ENCODE data around the gene ZFP62. TPM values are rescaled to one million over a fixed set of nuclear protein-coding genes. Genes with fewer than 3 reads are reported as not detected.

ZFP62 gene
- total and polyA plus RNA-seq, 7 experiments from 2014 or later = 24.9 to 80.4 (median 31.5) TPM

DNA sequence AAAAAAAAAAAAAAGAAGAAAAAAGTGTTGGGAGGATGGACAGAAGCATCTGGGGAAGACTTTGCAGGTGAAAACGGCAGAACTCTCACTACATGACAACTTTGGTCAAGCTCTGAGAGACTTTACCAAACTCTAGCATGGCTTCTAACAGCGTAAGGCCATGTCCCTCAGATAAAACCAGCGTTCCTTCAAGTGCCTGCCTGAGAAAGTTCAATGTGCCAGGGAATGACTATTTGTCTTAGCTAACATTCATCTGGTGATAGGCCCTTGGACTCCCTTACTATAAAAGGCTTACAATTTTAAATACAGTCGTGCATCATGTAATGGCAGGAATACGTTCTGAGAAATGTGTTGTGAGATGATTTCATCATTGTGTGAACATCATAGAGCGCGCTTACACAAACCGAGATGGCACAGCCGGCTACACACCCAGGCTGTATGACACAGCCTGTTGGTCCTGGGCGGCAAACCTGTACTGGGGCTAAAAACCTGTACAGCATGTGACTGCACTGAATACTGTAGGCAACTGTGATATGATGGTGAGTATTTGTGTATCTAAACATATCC is 14.9 kb upstream of the ZFP62 start:
- H3K27ac ChIP-seq (ENCODE audit: low read depth, low read length) = no peak overlapping the region
- ChIA-PET CTCF (no interaction called here), POLR2A (interaction anchor here (0.7 kb wide), 1 partner anchor 80 kb away, joined by 3 read pairs; no protein-coding TSS in a partner anchor)
- DNase-seq = no peak
- H3K4me3 ChIP-seq (ENCODE audit: low read length) = no peak overlapping the region
- no peak overlapping the region for H3K4me3 Mint-ChIP-seq
- H3K4me1 Mint-ChIP-seq = peaks cover 0 to 8% (median 0%) of the 10 kb centered on the region in 7 donors
- H3K27ac Mint-ChIP-seq = peak overlapping the region in 1 of 9 donors; percentile 43
- no peaks in the 10 kb centered on the region for H3K4me1 ChIP-seq (ENCODE audit: control insufficient read depth in 2 of 2, insufficient read depth in 2 of 2, low read length in 2 of 2)
- no peaks in the 10 kb centered on the region for H3K9me3 ChIP-seq (ENCODE audit: control insufficient read depth in 2 of 3, low read length in 3 of 3)
- no peaks in the 10 kb centered on the region for H3K36me3 Mint-ChIP-seq
- H3K9me3 Mint-ChIP-seq = peaks cover 0 to 2% (median 0%) of the 10 kb centered on the region in 11 donors
- H3K27me3 ChIP-seq (ENCODE audit: control insufficient read depth in 2 of 2, insufficient read depth in 2 of 2, low read length in 2 of 2) = no peaks in the 10 kb centered on the region
- H3K27me3 Mint-ChIP-seq = peaks cover 0 to 10% (median under 1%) of the 10 kb centered on the region in 5 donors
- no peaks in the 10 kb centered on the region for H3K36me3 ChIP-seq (ENCODE audit: control insufficient read depth in 2 of 3, insufficient read depth in 3 of 3, low read length in 3 of 3)
- ATAC-seq = no peak
- intact Hi-C loops (cut with micrococcal nuclease) = no loop called here

DNA sequence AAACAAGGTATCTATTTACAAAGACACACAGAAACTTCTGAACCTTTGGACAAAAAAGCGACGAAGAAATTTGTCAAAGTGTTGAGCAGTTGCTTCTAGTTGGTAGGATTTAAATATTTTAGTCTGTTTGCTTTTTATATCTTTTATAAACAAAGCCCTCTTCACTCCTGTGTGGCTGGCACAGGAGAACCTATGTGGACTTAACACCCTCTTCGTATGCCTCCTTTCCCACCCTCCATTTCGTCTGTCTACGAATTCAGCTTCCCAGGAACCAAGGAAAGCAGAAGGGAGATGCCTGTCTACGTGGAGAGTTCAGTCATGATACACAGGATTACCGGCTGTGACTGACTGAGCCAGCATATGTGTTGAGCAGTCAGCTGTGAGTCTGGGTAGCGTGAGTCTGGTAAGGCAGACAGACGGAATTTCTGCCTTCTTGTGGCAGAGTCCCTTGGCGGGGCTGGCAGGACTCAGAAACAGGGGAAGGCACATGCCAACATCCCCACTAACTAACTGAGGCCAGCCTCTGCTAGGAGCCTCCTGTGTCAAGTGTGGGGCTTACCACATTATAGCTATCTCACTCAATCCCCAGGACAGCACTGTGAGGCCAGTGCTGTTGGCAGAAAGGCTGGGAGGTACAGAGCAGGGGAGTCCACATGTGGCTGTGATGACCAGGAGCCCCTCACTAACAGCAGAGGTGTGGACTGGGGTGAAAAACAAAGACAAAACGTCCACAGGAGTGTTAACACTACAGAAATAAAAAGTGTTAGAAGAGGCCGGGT is 13.9 kb upstream of the ZFP62 start:
- H3K27ac Mint-ChIP-seq = no peak overlapping the region
- Histone ChIP-seq H3K27ac (ENCODE audit: low read depth, low read length) (no peak overlapping the region), H3K9me3 (ENCODE audit: control insufficient read depth in 2 of 3, low read length in 3 of 3) (no peaks in the 10 kb centered on the region), H3K36me3 (ENCODE audit: control insufficient read depth in 2 of 3, insufficient read depth in 3 of 3, low read length in 3 of 3) (no peaks in the 10 kb centered on the region), H3K4me3 (ENCODE audit: low read length) (no peak overlapping the region), H3K4me1 (ENCODE audit: control insufficient read depth in 2 of 2, insufficient read depth in 2 of 2, low read length in 2 of 2) (no peaks in the 10 kb centered on the region), H3K27me3 (ENCODE audit: control insufficient read depth in 2 of 2, insufficient read depth in 2 of 2, low read length in 2 of 2) (no peaks in the 10 kb centered on the region)
- peaks cover 0 to 8% (median 0%) of the 10 kb centered on the region in 7 donors for H3K4me1 Mint-ChIP-seq
- no peaks in the 10 kb centered on the region for H3K9me3 Mint-ChIP-seq
- CTCF ChIA-PET = no interaction called here
- POLR2A ChIA-PET = interaction anchor here (0.7 kb wide), 1 partner anchor 83 kb away, joined by 3 read pairs; no protein-coding TSS in a partner anchor
- H3K36me3 Mint-ChIP-seq = no peaks in the 10 kb centered on the region
- ATAC-seq (no peak), DNase-seq (no peak)
- no peak overlapping the region for H3K4me3 Mint-ChIP-seq
- peaks cover 0 to 10% (median 0%) of the 10 kb centered on the region in 5 donors for H3K27me3 Mint-ChIP-seq
- intact Hi-C loops (cut with micrococcal nuclease) = loop anchor here in 1 of 2 donors (1.0 kb wide), 1 partner anchor 19 kb away; no protein-coding TSS in a partner anchor

DNA sequence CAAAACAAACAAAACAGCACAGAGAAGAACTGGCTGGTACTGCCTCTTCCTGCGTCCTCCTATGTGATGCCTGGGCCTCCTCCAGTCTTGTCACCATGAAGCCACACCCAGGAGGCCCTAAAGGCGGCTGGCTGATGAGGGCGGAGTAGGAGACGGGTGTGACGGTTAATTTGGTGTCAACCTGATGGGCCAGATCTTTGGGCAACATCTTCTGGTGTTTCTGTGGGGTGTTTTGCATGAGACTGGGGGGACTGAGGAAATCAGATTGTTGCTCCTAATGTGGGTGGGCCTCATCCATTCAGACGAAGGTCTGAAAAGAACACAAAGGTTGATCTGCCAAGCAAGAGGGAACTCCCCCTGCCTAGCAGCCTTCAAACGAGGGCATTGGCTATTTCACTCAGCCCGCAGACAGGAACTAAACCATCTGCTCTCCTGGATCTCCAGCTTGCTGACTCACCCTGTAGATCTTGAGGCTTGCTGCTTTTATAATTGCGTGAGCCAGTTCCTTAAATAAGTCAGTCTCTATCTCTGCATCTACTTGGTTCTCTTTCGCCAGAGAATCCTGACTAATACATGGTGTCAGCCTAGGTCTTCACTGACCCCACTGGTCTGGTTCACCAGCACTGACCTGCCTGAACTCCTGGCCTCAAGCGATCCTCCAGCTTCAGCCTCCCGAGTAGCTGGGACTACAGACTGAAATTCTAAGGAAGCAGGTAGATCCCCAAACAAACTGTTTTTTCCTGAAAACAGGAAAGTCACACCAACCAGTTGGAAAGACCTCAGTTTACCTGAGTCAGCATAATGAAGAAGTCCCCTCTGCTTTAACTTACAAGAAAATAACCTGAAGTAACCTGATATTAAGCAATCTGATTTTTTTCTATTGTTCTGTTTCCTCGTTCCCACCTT is 12.8 kb upstream of the ZFP62 start:
- CTCF ChIA-PET = no interaction called here
- POLR2A ChIA-PET = interaction anchor here (0.5 kb wide), 1 partner anchor 10 kb away, joined by 3 read pairs; no protein-coding TSS in a partner anchor
- Histone ChIP-seq H3K27ac (ENCODE audit: low read depth, low read length) (no peak overlapping the region), H3K36me3 (ENCODE audit: control insufficient read depth in 2 of 3, insufficient read depth in 3 of 3, low read length in 3 of 3) (no peaks in the 10 kb centered on the region), H3K4me1 (ENCODE audit: control insufficient read depth in 2 of 2, insufficient read depth in 2 of 2, low read length in 2 of 2) (no peaks in the 10 kb centered on the region), H3K4me3 (ENCODE audit: low read length) (no peak overlapping the region), H3K27me3 (ENCODE audit: control insufficient read depth in 2 of 2, insufficient read depth in 2 of 2, low read length in 2 of 2) (no peaks in the 10 kb centered on the region), H3K9me3 (ENCODE audit: control insufficient read depth in 2 of 3, low read length in 3 of 3) (no peaks in the 10 kb centered on the region)
- Mint-ChIP-seq H3K27ac (peak overlapping the region in 1 of 9 donors; percentile 59), H3K9me3 (no peaks in the 10 kb centered on the region), H3K36me3 (no peaks in the 10 kb centered on the region), H3K27me3 (peaks cover 0 to 14% (median 0%) of the 10 kb centered on the region in 5 donors), H3K4me3 (no peak overlapping the region), H3K4me1 (peaks cover 0 to 11% (median 0%) of the 10 kb centered on the region in 7 donors)
- ATAC-seq (peak; percentile 87), DNase-seq (no peak)
- intact Hi-C loops (cut with micrococcal nuclease) = loop anchor here in 1 of 2 donors (1.0 kb wide), 1 partner anchor 20 kb away; no protein-coding TSS in a partner anchor

DNA sequence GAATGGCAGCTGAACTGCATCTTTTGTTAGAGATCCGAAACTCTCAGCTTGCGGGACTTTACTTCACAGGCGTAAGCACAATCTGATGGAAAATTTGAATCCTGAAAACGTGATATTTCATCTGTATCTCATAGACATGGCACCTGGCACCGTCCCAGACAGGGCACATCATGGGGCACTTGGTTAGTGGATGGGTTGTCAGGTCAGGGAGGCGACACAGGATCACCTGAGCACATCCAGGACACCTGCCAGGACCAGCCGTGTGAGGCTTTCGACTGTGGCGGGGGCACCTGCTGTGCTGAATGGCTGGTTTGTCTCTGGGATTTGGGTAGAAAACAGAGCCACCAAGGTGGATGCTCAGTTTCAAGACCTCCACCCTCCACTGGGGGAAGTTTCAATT is 11.3 kb upstream of the ZFP62 start:
- H3K4me1 Mint-ChIP-seq = peaks cover 0 to 12% (median 0%) of the 10 kb centered on the region in 7 donors
- no peaks in the 10 kb centered on the region for H3K36me3 ChIP-seq (ENCODE audit: control insufficient read depth in 2 of 3, insufficient read depth in 3 of 3, low read length in 3 of 3)
- no peaks in the 10 kb centered on the region for H3K36me3 Mint-ChIP-seq
- no peak for ATAC-seq
- H3K27ac Mint-ChIP-seq = no peak overlapping the region
- peaks cover 0 to 17% (median 0%) of the 10 kb centered on the region in 5 donors for H3K27me3 Mint-ChIP-seq
- H3K4me3 ChIP-seq (ENCODE audit: low read length) = no peak overlapping the region
- intact Hi-C loops (cut with micrococcal nuclease) = no loop called here
- no peaks in the 10 kb centered on the region for H3K9me3 ChIP-seq (ENCODE audit: control insufficient read depth in 2 of 3, low read length in 3 of 3)
- POLR2A ChIA-PET = no interaction called here
- no peaks in the 10 kb centered on the region for H3K4me1 ChIP-seq (ENCODE audit: control insufficient read depth in 2 of 2, insufficient read depth in 2 of 2, low read length in 2 of 2)
- no peaks in the 10 kb centered on the region for H3K9me3 Mint-ChIP-seq
- CTCF ChIA-PET = interaction anchor here (0.6 to 0.7 kb wide), 2 partner anchors 10 to 65 kb away, joined by 3 read pairs; no protein-coding TSS in a partner anchor
- H3K27ac ChIP-seq (ENCODE audit: low read depth, low read length) = no peak overlapping the region
- H3K4me3 Mint-ChIP-seq = no peak overlapping the region
- H3K27me3 ChIP-seq (ENCODE audit: control insufficient read depth in 2 of 2, insufficient read depth in 2 of 2, low read length in 2 of 2) = no peaks in the 10 kb centered on the region
- DNase-seq = no peak

DNA sequence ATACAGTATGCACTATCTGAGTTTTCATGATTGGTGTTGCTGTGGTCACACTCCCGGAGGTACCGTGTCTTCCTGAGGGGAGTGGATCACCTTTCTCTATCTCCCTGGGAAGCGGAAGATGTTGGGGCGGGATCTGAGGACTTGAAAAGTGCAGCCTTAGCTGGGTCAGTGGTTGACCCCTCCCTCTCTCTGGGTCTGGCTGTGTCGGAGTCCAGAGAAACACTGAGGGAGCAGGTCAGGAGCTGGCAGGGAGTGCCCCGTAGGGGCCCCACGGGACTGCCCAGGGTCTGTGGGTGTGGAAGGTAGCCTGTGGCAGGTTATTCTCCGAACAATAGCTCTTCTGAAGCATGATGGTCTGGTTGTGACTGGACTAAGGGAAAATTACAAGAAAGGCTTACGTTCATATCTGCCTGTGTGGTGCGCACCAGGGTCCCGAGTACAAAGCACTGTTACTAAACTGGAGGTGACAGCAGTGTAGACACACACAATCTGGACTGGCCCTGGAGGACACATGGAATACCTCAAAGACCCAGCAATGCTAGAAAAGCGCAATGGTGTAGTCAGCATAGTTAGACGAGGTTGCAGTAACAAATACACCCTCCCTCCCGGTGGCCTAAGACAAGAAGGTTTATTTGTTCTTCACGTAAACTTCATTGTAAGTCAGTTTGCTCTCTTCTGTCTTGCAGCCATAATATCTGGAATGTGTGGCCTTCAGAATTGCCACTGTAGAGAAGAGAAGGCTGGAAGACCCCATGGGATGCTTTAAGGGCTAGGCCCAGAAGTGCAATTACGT is 9.4 kb upstream of the ZFP62 start:
- no peak for ATAC-seq
- H3K27ac ChIP-seq (ENCODE audit: low read depth, low read length) = no peak overlapping the region
- ChIA-PET CTCF (interaction anchor here (0.6 kb wide), 1 partner anchor 54 kb away, joined by 3 read pairs; no protein-coding TSS in a partner anchor), POLR2A (interaction anchor here (0.9 to 1.3 kb wide), 3 partner anchors 9 to 63 kb away, joined by 3 read pairs; partner anchors contain the start of gene ZFP62)
- intact Hi-C loops (cut with micrococcal nuclease) = no loop called here
- Mint-ChIP-seq H3K4me3 (no peak overlapping the region), H3K27ac (no peak overlapping the region), H3K4me1 (peaks cover 0 to 12% (median 0%) of the 10 kb centered on the region in 7 donors), H3K36me3 (no peaks in the 10 kb centered on the region), H3K27me3 (peaks cover 0 to 29% (median 0%) of the 10 kb centered on the region in 5 donors), H3K9me3 (no peaks in the 10 kb centered on the region)
- peaks cover 0 to 4% of the 10 kb centered on the region in 2 donors for H3K27me3 ChIP-seq (ENCODE audit: control insufficient read depth in 2 of 2, insufficient read depth in 2 of 2, low read length in 2 of 2)
- H3K9me3 ChIP-seq (ENCODE audit: control insufficient read depth in 2 of 3, low read length in 3 of 3) = no peaks in the 10 kb centered on the region
- H3K36me3 ChIP-seq (ENCODE audit: control insufficient read depth in 2 of 3, insufficient read depth in 3 of 3, low read length in 3 of 3) = no peaks in the 10 kb centered on the region
- H3K4me1 ChIP-seq (ENCODE audit: control insufficient read depth in 2 of 2, insufficient read depth in 2 of 2, low read length in 2 of 2) = no peaks in the 10 kb centered on the region
- no peak overlapping the region for H3K4me3 ChIP-seq (ENCODE audit: low read length)
- no peak for DNase-seq

All from naive thymus-derived CD4-positive, alpha-beta T cell (primary cell).